Ishikawa (cell line): Measurements from ENCODE around the gene ARSD.

Experiments
- CEBPB ChIP-seq: IDR thresholded peaks from 2 replicates; pipeline ENCODE4 v1.6.1; 2012
- CREB1 ChIP-seq: IDR thresholded peaks from 2 replicates; pipeline ENCODE4 v1.6.1; 2012; ENCODE audit warnings: low read depth
- EGR1 ChIP-seq: IDR thresholded peaks from 2 replicates; pipeline ENCODE4 v1.6.1; 2012
- EP300 ChIP-seq: IDR thresholded peaks from 2 replicates; pipeline ENCODE4 v1.6.1; 2012; ENCODE audit warnings: borderline replicate concordance
- MAX ChIP-seq: IDR thresholded peaks from 2 replicates; pipeline ENCODE4 v1.6.1; 2012
- REST ChIP-seq: IDR thresholded peaks from 2 replicates; pipeline ENCODE4 v1.6.1; 2012; ENCODE audit warnings: low read depth, mild to moderate bottlenecking
- TAF1 ChIP-seq: IDR thresholded peaks from 2 replicates; pipeline ENCODE4 v1.6.1; 2012; ENCODE audit warnings: low read depth, mild to moderate bottlenecking
- TCF12 ChIP-seq: IDR thresholded peaks from 2 replicates; pipeline ENCODE4 v1.6.1; 2012; ENCODE audit warnings: low read depth
- YY1 ChIP-seq: IDR thresholded peaks from 2 replicates; pipeline ENCODE4 v1.6.1; 2012; ENCODE audit warnings: low read depth

GRCh38 chrX:2967012-2967411, 37.9 kb upstream of the ARSD start:
- TF ChIP-seq REST (no peak), EP300 (no peak), TAF1 (no peak), MAX (no peak), CEBPB (no peak), YY1 (no peak), CREB1 (no peak), TCF12 (no peak), EGR1 (no peak)
